Measurements from ENCODE around the gene CMIP.

The CMIP gene

GRCh38 chr16:81602792-81603191 lies 158.2 kb downstream of the CMIP start:
- no peaks in the 10 kb centered on the region for H3K9me3 ChIP-seq (ENCODE audit: insufficient read depth, low read length, severe bottlenecking)
- H3K79me2 ChIP-seq (ENCODE audit: insufficient read depth, low read length): peaks cover 60% of the 10 kb centered on the region
- no peaks in the 10 kb centered on the region for H3K4me1 ChIP-seq (ENCODE audit: insufficient read depth, low read length)
- DNase-seq: no peak
- no peak overlapping the region for H3K27ac ChIP-seq (ENCODE audit: low read length)
- no peak overlapping the region for H3K9ac ChIP-seq (ENCODE audit: low read depth, low read length)
- no peak for TF ChIP-seq EZH2 (IDR thresholded peaks at IDR 0.05; ENCODE audit: borderline replicate concordance, low read depth, low read length, severe bottlenecking)
- TF ChIP-seq, protein P1, sequence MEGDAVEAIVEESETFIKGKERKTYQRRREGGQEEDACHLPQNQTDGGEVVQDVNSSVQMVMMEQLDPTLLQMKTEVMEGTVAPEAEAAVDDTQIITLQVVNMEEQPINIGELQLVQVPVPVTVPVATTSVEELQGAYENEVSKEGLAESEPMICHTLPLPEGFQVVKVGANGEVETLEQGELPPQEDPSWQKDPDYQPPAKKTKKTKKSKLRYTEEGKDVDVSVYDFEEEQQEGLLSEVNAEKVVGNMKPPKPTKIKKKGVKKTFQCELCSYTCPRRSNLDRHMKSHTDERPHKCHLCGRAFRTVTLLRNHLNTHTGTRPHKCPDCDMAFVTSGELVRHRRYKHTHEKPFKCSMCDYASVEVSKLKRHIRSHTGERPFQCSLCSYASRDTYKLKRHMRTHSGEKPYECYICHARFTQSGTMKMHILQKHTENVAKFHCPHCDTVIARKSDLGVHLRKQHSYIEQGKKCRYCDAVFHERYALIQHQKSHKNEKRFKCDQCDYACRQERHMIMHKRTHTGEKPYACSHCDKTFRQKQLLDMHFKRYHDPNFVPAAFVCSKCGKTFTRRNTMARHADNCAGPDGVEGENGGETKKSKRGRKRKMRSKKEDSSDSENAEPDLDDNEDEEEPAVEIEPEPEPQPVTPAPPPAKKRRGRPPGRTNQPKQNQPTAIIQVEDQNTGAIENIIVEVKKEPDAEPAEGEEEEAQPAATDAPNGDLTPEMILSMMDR (IDR thresholded peaks at IDR 0.05; ENCODE audit: borderline replicate concordance, extremely low read depth, low read length, poor library complexity, severe bottlenecking): no peak
- H4K20me1 ChIP-seq (ENCODE audit: insufficient read depth, low read length): peaks cover 69% of the 10 kb centered on the region
- H2AFZ ChIP-seq (ENCODE audit: low read depth, low read length): no peak overlapping the region
- no peaks in the 10 kb centered on the region for H3K27me3 ChIP-seq (ENCODE audit: insufficient read depth, low read length, poor library complexity)
- no peak overlapping the region for H3K4me3 ChIP-seq (ENCODE audit: low read depth in 1 of 2, low read length in 2 of 2)
- no peak for ATAC-seq (ENCODE audit: insufficient read depth, low read depth)
- no peak overlapping the region for H3K4me2 ChIP-seq (ENCODE audit: insufficient read depth, low read length)
- peaks cover 8% of the 10 kb centered on the region for H3K36me3 ChIP-seq (ENCODE audit: insufficient read depth, low read length)

- H3K4me1 ChIP-seq (ENCODE audit: insufficient read depth, low read length): no peaks in the 10 kb centered on the region
- H2AFZ ChIP-seq (ENCODE audit: low read depth, low read length): no peak overlapping the region
- H3K4me2 ChIP-seq (ENCODE audit: insufficient read depth, low read length): no peak overlapping the region
- H3K9me3 ChIP-seq (ENCODE audit: insufficient read depth, low read length, severe bottlenecking): no peaks in the 10 kb centered on the region
- peaks cover 60% of the 10 kb centered on the region for H4K20me1 ChIP-seq (ENCODE audit: insufficient read depth, low read length)
- H3K9ac ChIP-seq (ENCODE audit: low read depth, low read length): no peak overlapping the region
- ATAC-seq (ENCODE audit: insufficient read depth, low read depth) (no peak; the same call in 2 of the 3 replicates), DNase-seq (no peak)
- H3K4me3 ChIP-seq (ENCODE audit: low read depth in 1 of 2, low read length in 2 of 2): no peak overlapping the region
- no peak overlapping the region for H3K27ac ChIP-seq (ENCODE audit: low read length)
- peaks cover 43% of the 10 kb centered on the region for H3K79me2 ChIP-seq (ENCODE audit: insufficient read depth, low read length)
- H3K36me3 ChIP-seq (ENCODE audit: insufficient read depth, low read length): peaks cover 27% of the 10 kb centered on the region
- TF ChIP-seq, protein P1 (IDR thresholded peaks at IDR 0.05; ENCODE audit: borderline replicate concordance, extremely low read depth, low read length, poor library complexity, severe bottlenecking): no peak
- TF ChIP-seq EZH2 (IDR thresholded peaks at IDR 0.05; ENCODE audit: borderline replicate concordance, low read depth, low read length, severe bottlenecking): no peak
- no peaks in the 10 kb centered on the region for H3K27me3 ChIP-seq (ENCODE audit: insufficient read depth, low read length, poor library complexity)
Observed at GRCh38 chr16:81604960-81605383, 160.4 kb downstream of the CMIP start.

- Histone ChIP-seq H3K4me3 (ENCODE audit: low read depth in 1 of 2, low read length in 2 of 2) (no peak overlapping the region), H3K4me2 (ENCODE audit: insufficient read depth, low read length) (no peak overlapping the region), H3K36me3 (ENCODE audit: insufficient read depth, low read length) (peaks cover 38% of the 10 kb centered on the region), H3K27ac (ENCODE audit: low read length) (no peak overlapping the region), H3K27me3 (ENCODE audit: insufficient read depth, low read length, poor library complexity) (no peaks in the 10 kb centered on the region), H3K9ac (ENCODE audit: low read depth, low read length) (no peak overlapping the region), H3K79me2 (ENCODE audit: insufficient read depth, low read length) (peaks cover 34% of the 10 kb centered on the region), H4K20me1 (ENCODE audit: insufficient read depth, low read length) (peaks cover 51% of the 10 kb centered on the region), H2AFZ (ENCODE audit: low read depth, low read length) (no peak overlapping the region), H3K4me1 (ENCODE audit: insufficient read depth, low read length) (no peaks in the 10 kb centered on the region), H3K9me3 (ENCODE audit: insufficient read depth, low read length, severe bottlenecking) (no peaks in the 10 kb centered on the region)
- DNase-seq (no peak), ATAC-seq (ENCODE audit: insufficient read depth, low read depth) (no peak)
- no peak for TF ChIP-seq EZH2 (IDR thresholded peaks at IDR 0.05; ENCODE audit: borderline replicate concordance, low read depth, low read length, severe bottlenecking)
- TF ChIP-seq, protein P1 (IDR thresholded peaks at IDR 0.05; ENCODE audit: borderline replicate concordance, extremely low read depth, low read length, poor library complexity, severe bottlenecking): no peak
Observed at GRCh38 chr16:81606039-81606438, 161.4 kb downstream of the CMIP start.

DNA sequence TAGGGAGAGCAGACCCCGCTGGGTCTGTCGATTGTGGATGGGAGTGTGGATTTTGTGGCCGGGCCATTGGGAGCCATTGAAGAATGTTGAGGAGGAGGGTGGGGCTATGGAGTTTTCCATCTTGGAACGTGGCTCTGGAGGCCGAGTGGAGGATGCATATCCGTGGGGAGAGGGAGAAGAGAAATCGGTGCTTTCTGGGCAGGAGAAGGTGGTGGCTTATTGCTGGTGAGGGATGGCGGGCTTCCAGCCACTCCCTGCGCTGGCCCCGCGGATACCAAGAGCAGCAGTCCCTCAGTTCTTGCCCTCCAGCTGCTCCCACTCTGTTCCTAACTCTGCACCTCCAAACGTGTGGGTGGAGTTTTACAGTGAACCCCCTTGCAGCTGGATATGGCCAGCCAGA lies 162.4 kb downstream of the CMIP start:
- TF ChIP-seq, protein P1 (IDR thresholded peaks at IDR 0.05; ENCODE audit: borderline replicate concordance, extremely low read depth, low read length, poor library complexity, severe bottlenecking): no peak
- TF ChIP-seq EZH2 (IDR thresholded peaks at IDR 0.05; ENCODE audit: borderline replicate concordance, low read depth, low read length, severe bottlenecking): no peak
- H3K27me3 ChIP-seq (ENCODE audit: insufficient read depth, low read length, poor library complexity): no peaks in the 10 kb centered on the region
- no peak overlapping the region for H3K27ac ChIP-seq (ENCODE audit: low read length)
- no peaks in the 10 kb centered on the region for H3K4me1 ChIP-seq (ENCODE audit: insufficient read depth, low read length)
- no peak overlapping the region for H2AFZ ChIP-seq (ENCODE audit: low read depth, low read length)
- H3K4me2 ChIP-seq (ENCODE audit: insufficient read depth, low read length): no peak overlapping the region
- no peak for DNase-seq
- peaks cover 25% of the 10 kb centered on the region for H3K79me2 ChIP-seq (ENCODE audit: insufficient read depth, low read length)
- peaks cover 51% of the 10 kb centered on the region for H4K20me1 ChIP-seq (ENCODE audit: insufficient read depth, low read length)
- H3K9ac ChIP-seq (ENCODE audit: low read depth, low read length): no peak overlapping the region
- no peak overlapping the region for H3K4me3 ChIP-seq (ENCODE audit: low read depth in 1 of 2, low read length in 2 of 2)
- H3K9me3 ChIP-seq (ENCODE audit: insufficient read depth, low read length, severe bottlenecking): no peaks in the 10 kb centered on the region
- H3K36me3 ChIP-seq (ENCODE audit: insufficient read depth, low read length): peaks cover 47% of the 10 kb centered on the region
- ATAC-seq (ENCODE audit: insufficient read depth, low read depth): no peak
